Activated T-cell treated with anti-CD3 and anti-CD28 coated beads, Interleukin-2, amount 50 U/mL, for 72 hours (primary cell): Measurements from ENCODE around the gene SPOCK3. TPM values are rescaled to one million over a fixed set of nuclear protein-coding genes. Genes with fewer than 3 reads are reported as not detected.
"Not testable (repeated sequence)": the region's sequence is repeated elsewhere in the genome, so short reads cannot be mapped to it uniquely, and the experiment has no call there.

ENCODE experiments used
- ATAC-seq, 2 donors: fragments of 150-1000 bp; cut with Tn5 transposase; replicated peaks in 1 of 2; 2 replicates each; pipeline ENCODE4 v1.10.0; 2021; ENCODE audit warnings: moderate library complexity in 2 of 2, mild to moderate bottlenecking in 1 of 2
- DNase-seq, 2 donors: peaks; one replicate each; pipeline ENCODE4 v3.0.0; 2021 to 2022; ENCODE audit warnings: mixed read lengths in 1 of 2
- H3K27ac Mint-ChIP-seq: one replicate; pipeline ENCODE4 v1.8.0; 2022; ENCODE audit warnings: mild to moderate bottlenecking, moderate library complexity, mixed read lengths
- H3K27me3 Mint-ChIP-seq: one replicate; pipeline ENCODE4 v1.8.0; 2022; ENCODE audit warnings: low read depth, mixed read lengths
- H3K36me3 Mint-ChIP-seq, 2 donors: one replicate each; pipeline ENCODE4 v1.8.0; 2022; ENCODE audit warnings: mixed read lengths in 2 of 2, mild to moderate bottlenecking in 1 of 2; ENCODE audit not compliant: insufficient read depth in 2 of 2
- H3K4me1 Mint-ChIP-seq: one replicate; pipeline ENCODE4 v1.8.0; 2022; ENCODE audit warnings: low read depth, mixed read lengths
- H3K4me3 Mint-ChIP-seq, 2 donors: one replicate each; pipeline ENCODE4 v1.8.0; 2022; ENCODE audit warnings: mild to moderate bottlenecking in 2 of 2, mixed read lengths in 2 of 2, moderate library complexity in 2 of 2
- H3K9me3 Mint-ChIP-seq, 2 donors: one replicate each; pipeline ENCODE4 v1.8.0; 2022; ENCODE audit warnings: mixed read lengths in 2 of 2
- total RNA-seq, 2 donors: library from RNA; stranded (reverse); gene quantifications; one replicate each; pipeline ENCODE4 v1.2.3, GENCODE V29; 2022

SPOCK3 gene
- not detected for total RNA-seq

GRCh38 chr4:167234316-167234881, at the start of gene SPOCK3:
Gene SPOCK3 (minus strand): TSS chr4:167234494.
- H3K36me3 Mint-ChIP-seq, result no peaks in the 10 kb centered on the region
- peaks cover 11% of the 10 kb centered on the region for H3K4me1 Mint-ChIP-seq
- DNase-seq (peak in 1 of 2 donors; percentile 13), ATAC-seq (peak; percentile 36 to 76)
- H3K27ac Mint-ChIP-seq, result no peak within 1 kb of the TSS
- peaks cover 29% of the 10 kb centered on the region for H3K27me3 Mint-ChIP-seq
- peak within 1 kb of the TSS; percentile 61 to 75 for H3K4me3 Mint-ChIP-seq
- H3K9me3 Mint-ChIP-seq, result no peaks in the 10 kb centered on the region

GRCh38 chr4:167282171-167282864, 48.0 kb upstream of the SPOCK3 start:
- peaks cover 9 to 16% of the 10 kb centered on the region in 2 donors for H3K9me3 Mint-ChIP-seq
- no peak overlapping the region for H3K4me3 Mint-ChIP-seq
- H3K27me3 Mint-ChIP-seq, result no peaks in the 10 kb centered on the region
- H3K27ac Mint-ChIP-seq, result no peak overlapping the region
- ATAC-seq (peak; percentile 39 to 46), DNase-seq (no peak)
- H3K36me3 Mint-ChIP-seq, result peaks cover 0 to 4% of the 10 kb centered on the region in 2 donors
- no peaks in the 10 kb centered on the region for H3K4me1 Mint-ChIP-seq

GRCh38 chr4:167281545-167281944, 47.3 kb upstream of the SPOCK3 start:
- not testable (repeated sequence) for H3K27me3 Mint-ChIP-seq, H3K27ac Mint-ChIP-seq, H3K4me3 Mint-ChIP-seq, ATAC-seq, H3K4me1 Mint-ChIP-seq, H3K36me3 Mint-ChIP-seq, DNase-seq
- H3K9me3 Mint-ChIP-seq, result peaks cover 6 to 13% of the 10 kb centered on the region in 2 donors

GRCh38 chr4:167274351-167274750, 40.1 kb upstream of the SPOCK3 start:
- Mint-ChIP-seq H3K9me3 (peaks cover 9 to 21% of the 10 kb centered on the region in 2 donors), H3K27ac (no peak overlapping the region)
- DNase-seq, result no peak

GRCh38 chr4:167265231-167265630, 30.9 kb upstream of the SPOCK3 start:
- no peaks in the 10 kb centered on the region for H3K27me3 Mint-ChIP-seq
- no peaks in the 10 kb centered on the region for H3K4me1 Mint-ChIP-seq
- H3K9me3 Mint-ChIP-seq, result peaks cover 3 to 9% of the 10 kb centered on the region in 2 donors
- ATAC-seq (no peak), DNase-seq (no peak)
- H3K4me3 Mint-ChIP-seq, result no peak overlapping the region
- H3K27ac Mint-ChIP-seq, result no peak overlapping the region
- H3K36me3 Mint-ChIP-seq, result peaks cover 0 to 1% of the 10 kb centered on the region in 2 donors

More at GRCh38 chr4:167274351-167274750, 40.1 kb upstream of the SPOCK3 start:
- no peak for ATAC-seq
- Mint-ChIP-seq H3K4me1 (no peaks in the 10 kb centered on the region), H3K4me3 (no peak overlapping the region), H3K36me3 (peaks cover 0 to 1% of the 10 kb centered on the region in 2 donors), H3K27me3 (no peaks in the 10 kb centered on the region)

GRCh38 chr4:167248271-167248670, 14.0 kb upstream of the SPOCK3 start:
- DNase-seq (no peak), ATAC-seq (no peak)
- Mint-ChIP-seq H3K27me3 (no peaks in the 10 kb centered on the region), H3K4me1 (no peaks in the 10 kb centered on the region), H3K36me3 (peaks cover 1 to 2% of the 10 kb centered on the region in 2 donors), H3K4me3 (no peak overlapping the region), H3K9me3 (peaks cover 6 to 8% of the 10 kb centered on the region in 2 donors), H3K27ac (no peak overlapping the region)

- ATAC-seq (no peak), DNase-seq (no peak)
- Mint-ChIP-seq H3K27ac (no peak overlapping the region), H3K4me1 (peaks cover 4% of the 10 kb centered on the region), H3K27me3 (peaks cover 9% of the 10 kb centered on the region), H3K4me3 (no peak overlapping the region), H3K36me3 (no peaks in the 10 kb centered on the region), H3K9me3 (peaks cover 0 to 3% of the 10 kb centered on the region in 2 donors)
Observed at GRCh38 chr4:167239627-167240026, 5.3 kb upstream of the SPOCK3 start.

- Mint-ChIP-seq H3K36me3 (no peaks in the 10 kb centered on the region), H3K4me3 (no peak overlapping the region), H3K27me3 (peaks cover 23% of the 10 kb centered on the region), H3K4me1 (peaks cover 11% of the 10 kb centered on the region), H3K27ac (no peak overlapping the region), H3K9me3 (peaks cover 0 to 3% of the 10 kb centered on the region in 2 donors)
- ATAC-seq, result no peak
- DNase-seq, result no peak
Observed at GRCh38 chr4:167238226-167238625, 3.9 kb upstream of the SPOCK3 start.

GRCh38 chr4:167233685-167234315, 494 bp downstream of the SPOCK3 start:
- peak in 1 of 2 donors; percentile 21 for DNase-seq

GRCh38 chr4:167232805-167233684, 1.2 kb downstream of the SPOCK3 start:
- Mint-ChIP-seq H3K4me3 (peak overlapping the region in 1 of 2 donors; percentile 75), H3K9me3 (no peaks in the 10 kb centered on the region), H3K4me1 (peaks cover 11% of the 10 kb centered on the region), H3K27ac (no peak overlapping the region), H3K27me3 (peaks cover 29% of the 10 kb centered on the region), H3K36me3 (no peaks in the 10 kb centered on the region)
- ATAC-seq, result no peak
- no peak for DNase-seq

More at GRCh38 chr4:167233685-167234315, 494 bp downstream of the SPOCK3 start:
- peak in 1 of 2 donors; percentile 74 for ATAC-seq
- Mint-ChIP-seq H3K4me1 (peaks cover 11% of the 10 kb centered on the region), H3K36me3 (no peaks in the 10 kb centered on the region), H3K9me3 (no peaks in the 10 kb centered on the region), H3K4me3 (peak overlapping the region; percentile 61 to 75), H3K27ac (no peak overlapping the region), H3K27me3 (peaks cover 29% of the 10 kb centered on the region)

- Mint-ChIP-seq H3K4me1 (peaks cover 11% of the 10 kb centered on the region), H3K27ac (no peak overlapping the region), H3K9me3 (no peaks in the 10 kb centered on the region), H3K4me3 (no peak overlapping the region), H3K36me3 (no peaks in the 10 kb centered on the region), H3K27me3 (peaks cover 29% of the 10 kb centered on the region)
- ATAC-seq (no peak), DNase-seq (no peak)
Observed at GRCh38 chr4:167230744-167231143, 3.5 kb downstream of the SPOCK3 start.

GRCh38 chr4:167222099-167222498, 12.2 kb downstream of the SPOCK3 start:
- no peaks in the 10 kb centered on the region for H3K9me3 Mint-ChIP-seq
- no peaks in the 10 kb centered on the region for H3K27me3 Mint-ChIP-seq
- DNase-seq (no peak), ATAC-seq (peak in 1 of 2 donors; percentile 27)
- no peak overlapping the region for H3K4me3 Mint-ChIP-seq
- no peaks in the 10 kb centered on the region for H3K4me1 Mint-ChIP-seq
- H3K36me3 Mint-ChIP-seq, result no peaks in the 10 kb centered on the region
- no peak overlapping the region for H3K27ac Mint-ChIP-seq
